Activated CD8-positive, alpha-beta memory T cell treated with anti-CD3 and anti-CD28 coated beads, Interleukin-2, amount 50 U/mL, for 1 hour (primary cell): ENCODE data around the gene USP43.
"Not testable (repeated sequence)": the region's sequence is repeated elsewhere in the genome, so short reads cannot be mapped to it uniquely, and the experiment has no call there.

Experiments
- DNase-seq: peaks from one replicate; pipeline ENCODE4 v3.0.0-alpha.2; 2020; ENCODE audit errors: extremely low read depth

Gene USP43

DNA sequence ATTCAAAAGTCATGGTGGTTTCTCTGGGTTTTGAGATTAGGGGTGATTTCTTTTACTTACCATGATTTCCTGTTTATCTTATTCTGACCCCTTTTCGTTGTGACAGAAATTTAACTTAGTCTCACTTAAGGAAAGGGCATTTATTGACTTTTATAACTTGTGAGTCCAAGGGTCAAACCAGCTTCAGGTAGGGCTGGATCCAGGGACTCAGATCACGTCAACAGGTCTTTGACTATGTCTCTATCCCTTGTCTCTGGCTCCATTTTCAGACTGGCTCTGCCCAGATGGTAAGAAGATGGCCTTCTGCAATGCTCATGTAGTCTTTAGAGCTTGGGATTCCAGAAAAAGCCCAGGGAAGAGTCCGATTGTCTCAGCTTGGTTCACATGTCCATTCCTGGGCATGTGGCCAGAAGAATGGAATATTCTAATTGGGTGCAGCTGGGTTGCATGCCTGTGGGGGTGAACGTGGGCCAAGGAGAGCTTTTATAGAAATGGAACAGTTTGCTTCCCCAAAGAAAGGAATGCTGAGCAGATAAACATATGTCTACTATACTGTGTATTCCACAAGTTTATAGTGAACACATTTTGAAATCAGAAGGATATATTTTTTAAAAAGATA is 13.4 kb downstream of the USP43 start:
- DNase-seq, result no peak

DNA sequence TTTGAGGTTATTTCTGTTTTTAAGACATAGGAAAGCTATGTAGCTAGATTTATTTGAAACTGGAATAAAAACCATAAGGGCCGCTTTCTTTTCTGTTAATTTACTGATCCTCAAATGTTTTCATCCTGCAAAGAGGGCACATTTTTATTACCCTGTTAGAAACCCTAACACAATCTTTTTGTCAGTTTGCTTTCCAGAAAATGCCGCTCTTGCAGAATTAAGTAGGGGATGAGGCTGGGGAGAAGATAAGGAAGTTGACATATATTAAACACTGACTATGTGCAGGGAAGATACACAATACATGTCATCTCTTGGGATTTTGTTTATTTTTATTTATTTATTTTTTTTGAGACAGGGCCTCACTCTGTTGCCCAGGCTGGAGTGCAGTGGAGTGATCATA is 15.7 kb downstream of the USP43 start:
- no peak for DNase-seq

DNA sequence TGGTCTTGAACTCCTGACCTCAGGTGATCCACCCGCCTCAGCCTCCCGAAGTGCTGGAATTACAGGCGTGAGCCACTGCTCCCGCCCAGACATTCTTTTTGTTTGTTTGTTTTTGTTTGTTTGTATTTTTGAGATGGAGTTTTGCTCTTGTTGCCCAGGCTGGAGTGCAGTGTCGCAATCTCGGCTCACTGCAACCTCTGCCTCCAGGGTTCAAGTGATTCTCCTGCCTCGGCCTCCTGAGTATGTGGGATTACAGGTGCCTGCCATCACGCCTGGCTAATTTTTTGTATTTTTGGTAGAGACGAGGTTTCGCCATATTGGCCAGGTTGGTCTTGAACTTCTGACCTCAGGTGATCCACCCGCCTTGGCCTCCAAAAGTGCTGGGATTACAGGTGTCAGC is 18.2 kb downstream of the USP43 start:
- DNase-seq, result not testable (repeated sequence)

GRCh38 chr17:9666461-9667050 is 21.2 kb downstream of the USP43 start:
- no peak for DNase-seq

DNA sequence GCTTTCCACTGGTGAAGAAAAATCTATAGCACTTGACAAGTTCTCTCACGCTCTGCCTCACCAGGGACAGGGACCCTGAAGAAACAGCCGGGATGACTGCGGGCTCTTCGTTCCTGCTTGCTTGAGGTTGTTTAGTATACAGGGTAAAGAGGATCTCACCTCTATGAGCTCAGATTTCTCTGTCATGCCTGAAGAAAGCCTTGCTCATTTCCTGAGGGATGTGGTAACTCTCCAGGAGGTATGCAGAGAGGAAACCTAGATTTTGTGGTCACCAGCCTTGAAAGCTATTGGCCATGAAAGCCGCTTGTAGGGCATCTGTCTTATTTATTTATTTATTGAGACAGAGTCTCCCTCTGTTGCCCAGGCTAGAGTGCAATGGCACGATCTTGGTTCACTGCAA is 23.2 kb downstream of the USP43 start:
- DNase-seq, result no peak

DNA sequence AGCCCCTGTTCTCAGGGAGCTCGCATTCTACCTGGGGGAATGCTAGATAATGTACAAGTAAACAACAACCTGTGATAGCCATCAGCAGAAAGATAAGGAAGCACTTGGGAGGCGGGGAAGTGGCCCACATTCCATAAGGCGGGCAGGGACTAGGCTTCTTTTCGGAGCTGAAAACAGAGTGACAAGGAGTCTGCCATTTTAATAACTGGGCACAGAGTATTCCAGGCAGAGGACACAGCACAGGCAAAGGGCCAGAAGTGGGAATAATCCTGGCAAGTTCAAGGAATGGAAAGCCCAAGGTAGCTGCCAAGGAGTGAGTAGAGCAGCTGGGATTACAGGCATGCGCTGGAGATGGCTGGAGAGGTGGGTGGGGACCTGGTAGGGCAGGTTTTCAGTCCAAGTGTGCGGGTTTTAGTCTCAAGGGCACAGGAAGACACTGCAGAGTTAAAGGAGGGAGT is 24.3 kb downstream of the USP43 start:
- no peak for DNase-seq

DNA sequence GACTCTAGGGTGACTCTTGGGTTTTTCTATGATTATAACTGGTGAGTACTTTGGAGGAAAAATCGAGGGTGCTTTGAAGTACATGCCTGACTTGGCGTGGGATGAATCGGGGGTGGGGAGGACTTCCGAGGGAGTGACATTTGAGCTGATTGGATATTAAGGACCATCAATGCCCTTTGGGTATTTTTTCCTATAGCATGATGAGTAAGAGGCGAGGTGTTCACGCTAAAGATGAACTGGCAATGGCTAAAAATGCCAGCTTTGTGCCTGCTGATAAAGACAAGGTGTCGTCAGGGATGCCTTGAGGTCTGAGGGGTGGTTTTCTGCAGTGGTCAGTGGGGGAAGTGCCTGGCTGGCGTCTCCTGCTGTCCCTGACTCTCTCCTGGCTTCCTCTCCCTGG is 25.3 kb downstream of the USP43 start:
- no peak for DNase-seq

DNA sequence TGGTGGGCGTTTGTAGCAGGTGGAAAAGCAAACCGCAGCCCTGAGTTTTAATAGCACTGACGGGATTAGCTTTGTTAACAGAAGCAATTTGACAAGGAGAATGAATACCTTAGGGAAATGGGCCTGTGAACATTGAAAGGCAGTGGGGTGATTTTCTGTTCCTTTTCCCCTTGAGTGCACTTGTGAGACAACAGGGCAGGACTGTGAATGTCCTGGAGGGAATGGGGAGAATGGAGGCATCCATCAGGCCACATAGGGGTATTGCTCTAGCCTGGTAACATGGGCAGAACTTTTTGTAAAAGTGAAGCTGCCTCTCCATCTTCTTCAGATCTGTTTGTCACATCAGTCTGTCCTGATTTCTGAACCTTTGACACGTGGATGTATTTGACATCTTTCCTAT is 26.2 kb downstream of the USP43 start:
- DNase-seq, result no peak

- DNase-seq, result no peak
Observed at GRCh38 chr17:9672266-9672665, 26.9 kb downstream of the USP43 start.

DNA sequence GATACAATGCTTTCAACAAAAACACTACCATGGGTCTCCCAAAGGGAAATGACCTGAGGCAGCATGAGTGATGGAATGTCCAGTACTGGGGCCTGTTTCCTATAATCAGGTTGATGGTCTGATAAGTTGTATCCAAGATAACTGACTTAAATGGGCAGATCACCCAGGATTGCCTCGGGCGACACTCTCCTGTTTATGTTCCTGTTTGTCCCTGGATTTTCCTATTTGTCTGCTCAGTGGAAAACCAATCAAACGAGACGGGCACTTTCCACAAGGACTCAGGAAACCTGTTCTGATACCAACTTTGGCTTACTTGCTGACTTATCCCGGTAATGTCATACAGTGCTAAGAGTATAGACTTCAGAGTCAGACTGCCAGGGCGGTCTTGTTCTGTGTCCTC is 27.4 kb downstream of the USP43 start:
- no peak for DNase-seq

DNA sequence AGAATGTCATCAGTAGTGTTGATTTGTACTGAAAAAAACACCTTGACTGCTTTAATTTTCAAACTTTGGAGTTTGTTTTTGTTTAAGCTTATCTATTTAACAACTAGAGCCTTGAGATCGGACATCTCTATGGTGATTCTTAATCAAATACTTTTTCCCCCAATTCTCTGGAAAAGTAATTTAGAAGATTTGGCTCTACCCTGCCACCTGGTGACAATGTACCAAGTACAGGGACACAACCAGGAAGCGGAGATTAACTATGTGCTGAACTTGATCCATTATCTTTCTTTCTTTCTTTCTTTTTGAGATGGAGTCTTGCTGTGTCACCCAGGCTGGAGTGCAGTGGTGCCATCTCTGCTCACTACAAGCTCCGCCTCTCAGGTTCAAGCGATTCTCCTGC is 30.8 kb downstream of the USP43 start:
- no peak for DNase-seq

DNA sequence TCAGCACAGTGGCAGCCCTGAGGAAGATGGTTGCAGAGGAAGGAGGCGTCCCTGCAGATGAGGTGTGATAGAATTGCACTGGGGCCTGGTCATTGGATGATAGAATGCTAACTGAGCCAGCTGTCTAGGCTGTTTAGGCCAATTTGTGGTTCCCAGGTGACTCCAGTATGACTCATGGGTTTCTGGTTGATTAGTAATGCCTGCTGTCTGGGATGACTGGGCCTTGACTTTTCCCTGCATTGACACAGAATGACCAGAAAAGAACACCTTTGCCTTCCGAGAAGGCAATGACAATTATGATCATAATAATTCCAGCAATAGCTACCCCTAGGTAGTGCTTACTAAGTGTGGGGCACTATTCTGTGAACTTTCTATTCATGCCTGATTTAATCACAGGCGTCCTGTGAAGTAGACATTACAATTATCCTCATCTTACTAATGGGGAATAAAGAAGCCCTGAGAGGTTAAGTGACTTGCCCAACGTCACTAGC is 31.5 kb downstream of the USP43 start:
- no peak for DNase-seq

DNA sequence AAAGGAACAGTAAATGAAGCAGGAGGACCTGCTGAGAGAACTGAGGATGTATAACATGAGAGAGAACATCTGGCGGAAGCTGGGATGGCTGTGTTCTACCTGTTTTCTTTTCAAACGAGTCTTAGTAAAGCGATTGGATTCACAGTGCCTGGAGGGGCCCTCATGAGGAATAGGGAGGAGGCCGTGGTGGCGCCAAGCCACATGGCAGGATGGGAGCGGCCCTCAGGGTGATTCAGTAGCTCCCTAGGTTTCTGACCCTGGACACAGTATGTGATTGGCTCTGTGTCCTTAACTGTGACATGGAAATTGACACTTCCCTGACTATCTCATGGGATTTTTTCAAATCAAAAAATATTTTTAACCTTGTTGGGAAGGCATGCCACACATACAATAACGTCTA is 32.1 kb downstream of the USP43 start:
- no peak for DNase-seq

DNA sequence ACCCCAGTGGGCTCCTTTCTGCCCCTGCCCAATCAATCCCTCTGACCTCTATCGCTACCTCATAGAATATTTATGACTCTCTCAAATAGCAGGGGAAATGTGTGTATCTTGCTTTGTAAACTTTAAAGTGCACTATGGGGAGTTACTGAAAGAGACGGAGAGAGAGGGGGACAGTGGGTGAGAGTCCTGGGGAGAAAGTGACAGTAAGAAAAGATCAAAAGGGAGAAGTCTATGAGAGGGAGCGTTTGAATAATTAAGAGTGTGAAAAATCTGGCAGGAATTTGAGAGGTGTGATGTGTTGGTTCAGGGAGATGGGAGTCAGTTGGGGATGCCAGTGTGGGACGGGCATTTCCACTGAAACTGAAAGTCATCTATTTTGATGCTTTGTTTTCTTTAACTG is 32.6 kb downstream of the USP43 start:
- no peak for DNase-seq

DNA sequence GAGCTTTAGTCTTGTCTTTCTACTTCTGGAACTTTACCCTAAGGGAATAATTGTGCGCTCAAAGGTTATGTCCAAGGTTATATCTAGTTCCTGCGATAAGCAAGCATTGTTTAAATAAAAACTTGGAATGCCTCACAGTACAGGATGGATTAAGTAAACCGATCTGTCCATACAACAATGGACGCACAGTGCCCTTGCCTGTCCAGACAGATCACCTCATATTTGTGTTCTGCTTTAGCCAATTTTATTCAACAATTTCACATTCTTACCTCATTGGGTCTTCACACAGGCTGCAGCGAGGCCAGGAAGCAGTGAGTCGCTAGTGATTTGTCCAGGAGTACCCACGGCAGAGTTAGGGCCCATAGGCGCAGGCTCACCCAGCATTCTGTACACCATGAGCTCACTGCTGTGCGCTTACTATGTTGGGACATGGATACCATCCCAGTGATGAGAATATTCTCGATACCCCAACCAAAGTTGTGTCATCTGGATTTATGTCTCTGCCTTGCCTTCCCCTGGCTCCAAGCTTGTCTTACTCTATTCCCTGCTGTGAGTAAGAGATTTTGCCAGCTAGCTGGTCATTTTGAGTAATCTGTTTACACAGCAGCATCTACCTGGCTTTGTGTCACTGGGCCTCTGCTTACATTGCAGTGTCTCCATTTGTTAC is 39.8 kb downstream of the USP43 start:
- no peak for DNase-seq

GRCh38 chr17:9693755-9694154 is 48.4 kb downstream of the USP43 start:
- no peak for DNase-seq

GRCh38 chr17:9696279-9697044 is 51.1 kb downstream of the USP43 start:
- no peak for DNase-seq

- no peak for DNase-seq
Observed at GRCh38 chr17:9700136-9700535, 54.8 kb downstream of the USP43 start.

DNA sequence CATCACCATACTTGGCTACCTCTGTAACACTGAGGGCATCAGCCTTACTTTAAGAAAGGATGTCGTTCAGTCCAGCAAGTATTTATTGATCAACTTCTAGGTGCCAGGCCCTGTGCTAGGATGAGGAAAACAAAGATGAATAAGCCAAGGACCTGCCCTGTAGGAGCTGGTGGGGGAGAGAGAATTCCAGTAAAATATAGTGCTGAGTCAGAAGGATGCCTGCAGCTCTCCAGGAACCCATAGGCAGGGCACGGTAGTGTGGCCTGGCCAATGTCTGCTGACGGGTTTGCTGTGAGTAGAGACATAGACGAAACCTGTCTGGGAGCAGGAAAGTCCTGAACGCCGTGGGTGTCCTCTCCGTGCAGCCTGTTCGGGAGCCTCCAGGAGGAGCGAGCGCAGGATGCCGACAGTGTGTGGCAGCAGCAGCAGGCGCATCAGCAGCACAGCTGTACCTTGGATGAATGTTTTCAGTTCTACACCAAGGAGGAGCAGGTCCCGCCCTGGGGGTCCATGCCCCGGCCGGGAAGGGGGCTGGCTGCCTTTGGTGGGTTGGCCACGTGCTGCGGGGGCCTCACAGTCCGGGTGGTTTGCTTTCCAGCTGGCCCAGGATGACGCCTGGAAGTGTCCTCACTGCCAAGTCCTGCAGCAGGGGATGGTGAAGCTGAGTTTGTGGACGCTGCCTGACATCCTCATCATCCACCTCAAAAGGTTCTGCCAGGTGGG is 55.6 kb downstream of the USP43 start:
- DNase-seq, result no peak

DNA sequence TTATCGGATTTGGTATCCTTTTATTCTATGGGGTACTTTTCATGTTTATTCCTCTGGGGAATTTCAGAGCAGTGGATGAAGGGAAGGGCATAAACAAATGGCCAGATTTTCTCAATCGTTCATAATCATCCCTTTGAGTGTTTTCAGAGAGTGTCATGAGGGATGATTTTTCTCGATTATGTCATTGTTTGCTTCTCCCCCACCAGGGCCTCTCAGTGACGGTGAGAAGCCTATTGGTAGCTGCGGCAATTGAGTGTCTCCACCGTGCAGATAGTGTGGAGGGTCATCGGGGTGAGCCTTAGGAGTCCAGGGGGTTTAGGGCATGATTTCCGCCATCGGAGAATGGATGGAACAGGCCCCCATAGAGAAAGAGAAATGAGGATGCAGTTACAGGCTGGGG is 57.2 kb downstream of the USP43 start:
- no peak for DNase-seq

DNA sequence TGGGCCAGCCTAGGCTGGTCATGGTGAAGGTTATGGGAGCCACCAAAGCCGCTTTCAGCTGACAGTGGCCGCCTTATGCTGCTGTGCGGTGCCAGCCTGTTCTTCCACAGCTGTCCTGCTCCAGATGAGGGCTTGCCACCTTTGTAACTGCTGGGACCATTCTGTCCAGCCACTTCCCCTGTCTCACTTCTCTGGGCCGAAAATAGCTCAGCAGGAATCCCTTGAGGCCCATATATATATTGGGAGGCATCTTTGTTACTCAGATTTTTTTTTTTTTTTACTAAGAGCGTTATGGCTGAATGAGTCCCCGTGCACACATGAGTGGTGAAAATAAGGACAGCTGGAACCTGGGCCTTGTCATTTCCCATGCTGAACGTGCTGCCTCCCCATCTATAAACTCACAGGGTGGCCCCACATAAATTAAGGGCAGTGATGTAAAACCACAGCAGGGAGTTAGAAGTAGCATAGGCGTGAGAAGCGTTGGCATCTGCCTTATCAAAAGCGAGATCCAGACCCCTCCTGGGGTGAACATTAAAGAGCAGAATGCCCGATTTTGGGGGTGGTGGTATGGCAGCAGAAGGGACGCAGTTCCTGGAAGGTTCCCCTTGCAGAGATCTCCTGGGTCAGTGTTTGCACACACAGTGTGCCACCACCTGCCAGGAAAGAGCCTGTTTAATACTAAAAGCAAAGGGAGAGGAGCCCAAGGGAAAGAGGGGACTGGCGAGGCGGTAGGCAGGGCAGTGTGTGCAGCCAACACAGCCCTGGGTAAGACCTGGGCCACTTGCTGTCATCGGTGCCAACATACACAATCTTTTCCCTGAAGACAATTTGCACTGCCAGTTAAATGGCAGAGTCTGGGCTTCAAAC is 57.8 kb downstream of the USP43 start:
- DNase-seq, result no peak
